ENCODE data around the gene PLEKHA7.

Gene PLEKHA7

DNA sequence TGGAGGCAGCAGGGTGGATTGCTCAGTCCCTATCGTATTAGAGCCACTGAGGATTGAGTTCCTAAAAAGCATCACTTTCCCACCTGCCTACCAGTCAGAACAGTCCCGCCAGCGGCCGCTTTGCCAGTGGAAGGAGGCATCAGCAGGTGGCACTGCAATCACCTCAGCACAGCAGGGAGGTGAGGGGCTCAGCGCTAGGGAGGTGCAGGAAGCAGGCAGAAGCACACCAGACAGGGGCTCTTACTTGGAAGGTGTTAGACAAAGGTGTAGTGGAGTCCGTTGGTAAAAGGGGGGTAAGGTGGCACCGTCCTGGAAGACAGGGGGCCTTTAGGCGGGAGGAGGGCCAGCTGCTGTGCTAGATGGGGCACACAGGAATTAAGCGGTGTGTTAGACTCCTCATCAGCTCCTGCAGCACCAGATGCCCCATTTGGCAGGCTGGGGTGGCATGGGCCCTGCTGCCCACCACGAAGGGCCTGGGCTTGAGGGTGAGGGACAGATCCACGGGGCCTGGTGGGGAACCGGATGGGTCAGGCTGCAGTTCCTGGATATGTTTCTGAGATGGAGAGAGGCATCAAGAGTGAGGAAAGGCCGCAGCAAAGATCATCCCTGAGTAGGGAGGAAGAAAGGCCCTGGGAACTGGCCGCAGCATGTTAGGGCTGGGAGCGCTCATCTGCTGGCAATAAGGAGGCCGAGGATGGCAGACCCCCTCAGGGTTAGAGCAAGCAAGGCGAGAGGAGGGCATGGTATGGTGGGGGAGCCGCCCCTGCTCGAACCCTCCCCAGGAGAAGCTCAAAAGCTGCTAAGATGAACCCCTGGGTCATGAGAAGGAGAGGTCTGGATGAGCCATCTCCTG lies 233.3 kb downstream of the PLEKHA7 start:
- TF ChIP-seq CTCF (IDR thresholded peaks at IDR 0.05; ENCODE audit: low read depth, low read length) = no peak
- DNase-seq = no peak
- Histone ChIP-seq H3K9me3 (no peaks in the 10 kb centered on the region), H3K27me3 (no peaks in the 10 kb centered on the region), H3K36me3 (no peaks in the 10 kb centered on the region), H3K4me1 (no peaks in the 10 kb centered on the region), H3K4me3 (ENCODE audit: low read depth, low read length) (no peak overlapping the region)

DNA sequence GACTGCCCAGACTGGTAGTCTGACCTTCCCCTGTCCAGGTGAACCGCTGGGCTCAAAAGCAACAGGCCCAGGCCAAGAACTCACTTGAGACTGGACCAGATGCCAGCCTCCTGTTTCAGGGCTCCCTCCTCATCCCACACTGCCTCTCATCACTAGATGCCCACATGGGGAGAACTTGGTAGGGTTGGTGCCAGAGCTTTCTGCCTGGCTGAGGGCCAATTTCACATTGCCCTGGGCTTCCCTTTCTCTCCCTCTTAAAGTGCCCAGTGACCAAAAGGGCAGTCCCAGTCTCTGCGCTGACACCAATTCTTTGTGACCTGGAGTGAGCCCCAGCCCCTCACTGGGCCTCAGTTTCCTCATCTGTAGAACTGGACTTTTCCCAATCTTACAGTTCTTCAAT lies 234.1 kb downstream of the PLEKHA7 start:
- DNase-seq = no peak
- Histone ChIP-seq H3K9me3 (no peaks in the 10 kb centered on the region), H3K27me3 (no peaks in the 10 kb centered on the region), H3K36me3 (no peaks in the 10 kb centered on the region), H3K4me3 (ENCODE audit: low read depth, low read length) (no peak overlapping the region), H3K4me1 (no peaks in the 10 kb centered on the region)
- TF ChIP-seq CTCF (IDR thresholded peaks at IDR 0.05; ENCODE audit: low read depth, low read length) = no peak

DNA sequence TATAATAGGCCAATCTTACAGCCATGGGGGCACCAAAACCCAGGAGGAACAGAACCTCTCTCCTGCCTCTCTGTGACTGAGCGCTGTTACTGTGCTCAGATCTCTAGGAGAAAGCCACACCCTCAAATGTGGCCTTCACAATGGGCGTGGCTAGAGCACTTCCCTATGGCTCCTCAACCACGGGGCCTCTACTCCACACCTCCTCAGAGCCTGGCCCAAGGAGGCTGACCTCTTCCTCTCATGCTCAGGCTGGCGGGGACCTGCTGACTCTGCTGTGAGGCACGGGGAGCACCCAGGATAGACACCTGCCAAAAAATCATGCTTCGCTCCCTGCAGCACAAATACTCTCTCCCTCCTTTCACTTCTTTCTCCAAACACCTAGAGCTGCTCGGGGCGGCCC lies 234.8 kb downstream of the PLEKHA7 start:
- TF ChIP-seq CTCF (IDR thresholded peaks at IDR 0.05; ENCODE audit: low read depth, low read length) = no peak
- Histone ChIP-seq H3K4me3 (ENCODE audit: low read depth, low read length) (no peak overlapping the region), H3K9me3 (no peaks in the 10 kb centered on the region), H3K4me1 (no peaks in the 10 kb centered on the region), H3K36me3 (no peaks in the 10 kb centered on the region), H3K27me3 (no peaks in the 10 kb centered on the region)
- no peak for DNase-seq

GRCh38 chr11:16778876-16779275 lies 235.3 kb downstream of the PLEKHA7 start:
- Histone ChIP-seq H3K36me3 (no peaks in the 10 kb centered on the region), H3K27me3 (no peaks in the 10 kb centered on the region), H3K9me3 (no peaks in the 10 kb centered on the region), H3K4me3 (ENCODE audit: low read depth, low read length) (no peak overlapping the region), H3K4me1 (no peaks in the 10 kb centered on the region)
- TF ChIP-seq CTCF (IDR thresholded peaks at IDR 0.05; ENCODE audit: low read depth, low read length) = no peak
- DNase-seq = no peak

GRCh38 chr11:16778286-16778685 lies 235.9 kb downstream of the PLEKHA7 start:
- no peak for DNase-seq
- no peak for TF ChIP-seq CTCF (IDR thresholded peaks at IDR 0.05; ENCODE audit: low read depth, low read length)

DNA sequence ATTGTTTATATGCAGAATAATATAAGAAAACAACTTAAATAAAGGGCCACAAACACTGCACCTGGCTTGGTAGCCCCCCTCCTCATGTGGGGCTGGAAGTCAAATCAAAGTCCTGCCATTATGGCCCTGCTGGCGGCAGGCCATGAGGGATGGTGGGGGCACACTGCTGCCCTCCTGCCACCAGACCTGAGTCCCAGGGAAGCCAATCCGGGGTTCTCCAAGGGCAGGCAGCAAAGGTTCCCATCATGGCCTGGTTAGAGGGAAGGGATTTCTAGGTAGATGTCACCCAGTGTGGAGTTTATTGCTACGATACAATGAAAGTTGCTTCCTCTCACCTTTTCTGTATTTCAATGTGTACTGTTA lies 236.6 kb downstream of the PLEKHA7 start:
- Histone ChIP-seq H3K4me3 (ENCODE audit: low read depth, low read length) (no peak overlapping the region), H3K4me1 (no peaks in the 10 kb centered on the region), H3K9me3 (no peaks in the 10 kb centered on the region), H3K36me3 (no peaks in the 10 kb centered on the region), H3K27me3 (no peaks in the 10 kb centered on the region)
- TF ChIP-seq CTCF (IDR thresholded peaks at IDR 0.05; ENCODE audit: low read depth, low read length) = no peak
- no peak for DNase-seq

More at GRCh38 chr11:16778286-16778685, 235.9 kb downstream of the PLEKHA7 start:
- no peaks in the 10 kb centered on the region for H3K27me3 ChIP-seq
- no peaks in the 10 kb centered on the region for H3K9me3 ChIP-seq
- H3K4me3 ChIP-seq (ENCODE audit: low read depth, low read length) = no peak overlapping the region
- no peaks in the 10 kb centered on the region for H3K36me3 ChIP-seq
- no peaks in the 10 kb centered on the region for H3K4me1 ChIP-seq

Data from BE2C (cell line).